B cell (primary cell): Measurements from ENCODE around the gene LAMA3. TPM values are rescaled to one million over a fixed set of nuclear protein-coding genes. Genes with fewer than 3 reads are reported as not detected.

Experiments
- ATAC-seq: fragments of 200-7000 bp; cut with Tn5 transposase; one replicate; pipeline ENCODE4 v1.10.0; 2021; ENCODE audit warnings: low read depth, mild to moderate bottlenecking, moderate number of reproducible peaks, moderate library complexity
- CTCF ChIA-PET: fragments of 350-600 bp; sonication (Branson Sonifier 250); formaldehyde crosslinking; loops from one replicate; lab custom pipeline; 2021; ENCODE audit warnings: antibody characterized with exemption, inconsistent platforms; lab: Charles Lee
- POLR2A ChIA-PET: fragments of 350-600 bp; sonication (Branson Sonifier 250); formaldehyde crosslinking; loops from one replicate; lab custom pipeline; 2021; ENCODE audit warnings: antibody characterized with exemption; lab: Charles Lee
- DNase-seq: peaks from one replicate; pipeline ENCODE4 v3.0.0; 2013
- H2AFZ ChIP-seq: 2 replicates; pipeline ENCODE4 v1.6.1; 2012; ENCODE audit warnings: mild to moderate bottlenecking, low read depth, low read length; ENCODE audit not compliant: insufficient read depth, poor library complexity, severe bottlenecking
- H3K27ac ChIP-seq, 2 donors: 1 replicate in 1 of 2; 2 replicates in 1 of 2; pipeline ENCODE4 v1.5.1; 2012 to 2013; ENCODE audit warnings: low read length in 2 of 2, mild to moderate bottlenecking in 2 of 2, moderate library complexity in 1 of 2
- H3K27me3 ChIP-seq, 4 experiments: fragments of 200-600 bp in 1 of 4; sonication (generic) in 1 of 4; replicated peaks in 1 of 4; 1 replicate in 2 of 4; 2 replicates in 2 of 4; pipeline versions ENCODE4 v1.6.1 to v1.7.0; 2013 to 2016; ENCODE audit warnings: low read length in 3 of 4, mild to moderate bottlenecking in 2 of 4, mixed read lengths in 1 of 4, moderate library complexity in 1 of 4; ENCODE audit not compliant: insufficient read depth in 4 of 4, control insufficient read depth in 3 of 4; ENCODE audit errors: control extremely low read depth in 1 of 4
- H3K36me3 ChIP-seq, 2 experiments: replicated peaks in 1 of 2; 1 replicate in 1 of 2; 2 replicates in 1 of 2; pipeline versions ENCODE4 v1.6.1 to v1.7.1; 2013; ENCODE audit warnings: low read length in 1 of 2; ENCODE audit not compliant: insufficient read depth in 2 of 2, control insufficient read depth in 1 of 2; ENCODE audit errors: control extremely low read depth in 1 of 2, extremely low read depth in 1 of 2
- H3K4me1 ChIP-seq, 2 donors: fragments of 200-600 bp in 1 of 2; sonication (generic) in 1 of 2; 1 replicate in 1 of 2; 2 replicates in 1 of 2; pipeline versions ENCODE4 v1.5.1 to v1.6.1; 2013 to 2017; ENCODE audit warnings: low read length in 2 of 2; ENCODE audit not compliant: control insufficient read depth in 2 of 2, insufficient read depth in 2 of 2
- H3K4me2 ChIP-seq: replicated peaks from 2 replicates; pipeline ENCODE3; 2012; ENCODE audit warnings: mild to moderate bottlenecking, low read depth, low read length; ENCODE audit not compliant: poor library complexity, severe bottlenecking
- H3K4me3 ChIP-seq, 5 experiments: fragments of 200-600 bp in 1 of 5; sonication (generic) in 1 of 5; 1 replicate in 3 of 5; 2 replicates in 2 of 5; pipeline versions ENCODE4 v1.5.1 to v1.7.0; 2011 to 2016; ENCODE audit warnings: low read length in 4 of 5, mild to moderate bottlenecking in 4 of 5, low read depth in 2 of 5, control low read depth in 1 of 5, moderate library complexity in 1 of 5; ENCODE audit not compliant: insufficient read depth in 1 of 5; ENCODE audit errors: control extremely low read depth in 1 of 5, extremely low read depth in 1 of 5
- H3K79me2 ChIP-seq: fragments of 200-600 bp; sonication (generic); one replicate; pipeline ENCODE4 v1.6.0; 2016; ENCODE audit warnings: low read length; ENCODE audit not compliant: control insufficient read depth, insufficient read depth
- H3K9ac ChIP-seq: fragments of 200-600 bp; sonication (generic); 2 replicates; pipeline ENCODE4 v1.6.1; 2017; ENCODE audit warnings: mild to moderate bottlenecking, low read length, moderate library complexity
- H3K9me3 ChIP-seq, 3 donors: one replicate each; pipeline versions ENCODE4 v1.6.1 to v1.7.1; 2013; ENCODE audit warnings: low read length in 2 of 3; ENCODE audit not compliant: control insufficient read depth in 2 of 3, insufficient read depth in 1 of 3; ENCODE audit errors: control extremely low read depth in 1 of 3
- H4K20me1 ChIP-seq: 2 replicates; pipeline ENCODE4 v1.6.0; 2012; ENCODE audit warnings: mild to moderate bottlenecking, low read length; ENCODE audit not compliant: insufficient read depth, control insufficient read depth, poor library complexity, severe bottlenecking
- H3K27ac Mint-ChIP-seq: one replicate; pipeline ENCODE4 v1.8.0; 2021; ENCODE audit warnings: mixed read lengths
- H3K27me3 Mint-ChIP-seq: one replicate; pipeline ENCODE4 v1.8.0; 2021; ENCODE audit warnings: mixed read lengths
- H3K4me1 Mint-ChIP-seq: one replicate; pipeline ENCODE4 v1.8.0; 2021; ENCODE audit warnings: mixed read lengths
- H3K4me3 Mint-ChIP-seq: one replicate; pipeline ENCODE4 v1.8.0; 2021; ENCODE audit warnings: mixed read lengths
- H3K9me3 Mint-ChIP-seq: one replicate; pipeline ENCODE4 v1.8.0; 2022; ENCODE audit warnings: mixed read lengths; ENCODE audit not compliant: insufficient read depth
- EZH2 ChIP-seq: IDR thresholded peaks from 2 replicates; pipeline ENCODE4 v1.6.1; 2012; ENCODE audit warnings: borderline replicate concordance, low read depth, mild to moderate bottlenecking, moderate library complexity, low read length; ENCODE audit not compliant: insufficient read depth, poor library complexity, severe bottlenecking
- WGBS: methylation state at CpG from one replicate; pipeline ENCODE4 v1.1.5; 2013; ENCODE audit warnings: missing lambda C conversion rate; ENCODE audit not compliant: insufficient coverage; 5-methylcytosine and 5-hydroxymethylcytosine counted together
- intact Hi-C: fragments of 100-400 bp; cut with micrococcal nuclease; formaldehyde crosslinking; loops from one replicate; pipeline ENCODE4 v1.10.0; 2022
- polyA plus RNA-seq: library from polyadenylated mRNA; depleted of rRNA; stranded (reverse); fragments of >200 nt; gene quantifications from 2 replicates; pipeline ENCODE4 v1.2.3, GENCODE V29; 2012
- total RNA-seq, 2 donors: library from RNA; stranded (reverse); fragments of 120-200 nt in 1 of 2; gene quantifications; 1 replicate in 1 of 2; 2 replicates in 1 of 2; pipeline versions ENCODE4 v1.2.3 to v1.2.4, GENCODE V29; 2013 to 2022
- TF ChIP-seq, protein P1 (sequence below): fragments of 200-600 bp; IDR thresholded peaks from one replicate; pipeline ENCODE4 v1.8.0; 2022; ENCODE audit warnings: antibody characterized with exemption, mild to moderate bottlenecking

The LAMA3 gene
- total and polyA plus RNA-seq, 2 donors (not counting 1 experiment from before 2014, with no cell fraction given), result 0.03 to 0.32 TPM

DNA sequence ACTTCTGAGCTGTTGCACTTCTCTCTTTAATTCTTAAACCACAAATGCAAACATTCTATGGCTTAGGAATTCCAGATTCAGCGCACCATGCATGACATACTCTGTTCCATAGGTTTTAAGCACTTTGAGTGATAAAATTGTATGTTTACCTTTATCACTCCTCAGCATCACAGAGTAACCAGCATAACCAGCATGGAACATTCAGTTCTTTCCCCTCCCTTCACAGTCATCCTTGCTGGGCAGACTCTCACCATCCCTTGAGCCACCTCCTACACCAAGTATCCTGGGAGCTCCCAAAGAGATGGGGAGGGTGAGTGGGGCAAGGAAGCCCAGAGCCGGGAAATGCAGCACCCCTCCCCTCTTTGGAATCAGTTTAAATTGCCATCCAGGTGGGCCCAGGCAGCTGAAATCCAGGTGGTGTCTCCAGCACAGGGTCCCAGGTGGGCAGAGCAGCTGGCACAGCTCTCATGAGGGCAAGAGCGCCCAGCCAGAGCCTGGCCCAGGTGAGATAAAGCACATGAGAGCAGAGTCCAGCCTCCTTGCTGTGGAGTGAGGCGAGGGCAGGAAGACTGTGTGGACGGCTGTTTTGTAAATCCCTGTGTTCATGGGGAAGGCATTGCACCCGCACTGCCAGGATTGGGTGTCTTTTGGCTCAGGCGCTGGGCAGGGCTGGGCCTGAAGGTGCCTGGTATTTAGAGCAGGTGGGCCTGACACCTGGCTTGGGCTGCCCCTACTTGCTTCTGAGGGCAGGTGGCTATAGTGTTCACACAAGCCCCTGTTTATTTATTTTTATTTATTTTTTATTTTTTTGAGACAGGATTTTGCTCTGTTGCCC is 36.8 kb downstream of the LAMA3 start:
- H3K9me3 ChIP-seq, result no peaks in the 10 kb centered on the region
- Mint-ChIP-seq H3K27me3 (peaks cover 22% of the 10 kb centered on the region), H3K4me3 (no peak overlapping the region), H3K9me3 (no peaks in the 10 kb centered on the region), H3K4me1 (no peaks in the 10 kb centered on the region), H3K27ac (no peak overlapping the region)
- no peaks in the 10 kb centered on the region for H4K20me1 ChIP-seq
- no peak overlapping the region for H3K4me3 ChIP-seq
- H3K27me3 ChIP-seq, result peaks cover 0 to 10% (median 0%) of the 10 kb centered on the region in 4 experiments
- H3K36me3 ChIP-seq, result no peaks in the 10 kb centered on the region
- no peak overlapping the region for H3K27ac ChIP-seq
- no peak overlapping the region for H3K9ac ChIP-seq
- intact Hi-C loops, result no loop called here
- no peaks in the 10 kb centered on the region for H3K79me2 ChIP-seq
- H2AFZ ChIP-seq, result no peak overlapping the region
- CTCF ChIA-PET, result no interaction called here
- no peaks in the 10 kb centered on the region for H3K4me1 ChIP-seq
- DNase-seq (no peak), ATAC-seq (no peak)
- TF ChIP-seq, protein P1, sequence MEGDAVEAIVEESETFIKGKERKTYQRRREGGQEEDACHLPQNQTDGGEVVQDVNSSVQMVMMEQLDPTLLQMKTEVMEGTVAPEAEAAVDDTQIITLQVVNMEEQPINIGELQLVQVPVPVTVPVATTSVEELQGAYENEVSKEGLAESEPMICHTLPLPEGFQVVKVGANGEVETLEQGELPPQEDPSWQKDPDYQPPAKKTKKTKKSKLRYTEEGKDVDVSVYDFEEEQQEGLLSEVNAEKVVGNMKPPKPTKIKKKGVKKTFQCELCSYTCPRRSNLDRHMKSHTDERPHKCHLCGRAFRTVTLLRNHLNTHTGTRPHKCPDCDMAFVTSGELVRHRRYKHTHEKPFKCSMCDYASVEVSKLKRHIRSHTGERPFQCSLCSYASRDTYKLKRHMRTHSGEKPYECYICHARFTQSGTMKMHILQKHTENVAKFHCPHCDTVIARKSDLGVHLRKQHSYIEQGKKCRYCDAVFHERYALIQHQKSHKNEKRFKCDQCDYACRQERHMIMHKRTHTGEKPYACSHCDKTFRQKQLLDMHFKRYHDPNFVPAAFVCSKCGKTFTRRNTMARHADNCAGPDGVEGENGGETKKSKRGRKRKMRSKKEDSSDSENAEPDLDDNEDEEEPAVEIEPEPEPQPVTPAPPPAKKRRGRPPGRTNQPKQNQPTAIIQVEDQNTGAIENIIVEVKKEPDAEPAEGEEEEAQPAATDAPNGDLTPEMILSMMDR, result no peak
- TF ChIP-seq EZH2, result no peak
- no peak overlapping the region for H3K4me2 ChIP-seq
- POLR2A ChIA-PET, result no interaction called here
- WGBS, result 90% methylated on average over 6 of the region's 7 CpGs
